Melanocyte of skin (primary cell): ENCODE measurements around the gene ARL8B. TPM values are rescaled to one million over a fixed set of nuclear protein-coding genes. Genes with fewer than 3 reads are reported as not detected.

Experiments
- small RNA-seq, 2 donors: library from RNA; depleted of rRNA; stranded (forward); fragments of <200 nt; gene quantifications; one replicate each; pipeline ENCODE3, GENCODE V24; 2012
- total RNA-seq, 2 donors: library from RNA; depleted of rRNA; stranded (reverse); fragments of >200 nt; gene quantifications; 2 replicates each; pipeline ENCODE4 v1.2.3, GENCODE V29; 2012

The ARL8B gene
- 10 to 100 TPM; 71.2 to 75.9 TPM for total RNA-seq

GRCh38 chr3:5122030-5122740 lies at the start of gene ARL8B:
Gene ARL8B (plus strand): TSS chr3:5122292. CDS start chr3:5122466, 174 bp downstream.

GRCh38 chr3:5187156-5187919 lies 65.2 kb downstream of the ARL8B start, which contains the start of gene EDEM1:
Gene EDEM1 (plus strand): TSS chr3:5187707. CDS start chr3:5187806, 99 bp downstream.

Small RNAs within 50 kb of the gene (small RNA-seq; reads per million reads assigned to genes)
- gene AC090955.1 (0 reads per million in 2 donors), gene RF00019 (0 reads per million in 2 donors)

Other genes with a start within 250 kb of the ARL8B start
- 10 to 100 TPM; 73.0 to 75.6 TPM for gene BHLHE40, start 142.9 kb upstream of the ARL8B start, total RNA-seq
- 10 to 100 TPM; 24.8 to 33.6 TPM for gene EDEM1, start 65.4 kb downstream of the ARL8B start, total RNA-seq